Measurements from ENCODE around the gene UNC5B.

DNA sequence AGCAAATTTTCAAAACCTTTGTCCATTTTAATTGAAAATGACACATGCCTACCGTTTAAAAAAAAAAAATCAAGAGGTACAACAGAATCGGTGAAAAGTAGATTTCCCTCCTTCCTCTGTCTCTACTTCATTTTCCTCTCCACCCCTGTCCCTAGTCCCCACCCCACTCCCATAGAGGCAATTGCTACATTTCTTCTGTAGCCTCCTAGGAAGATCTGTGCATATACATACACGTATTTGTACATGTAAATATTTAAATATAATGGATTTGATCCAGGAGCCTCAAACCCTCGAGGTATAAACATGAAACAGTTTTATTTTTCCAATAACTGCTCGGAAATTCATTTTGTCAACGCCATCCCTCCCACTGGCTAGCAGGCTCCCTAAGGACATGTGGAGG, 92.5 kb downstream of the UNC5B start:
- TF ChIP-seq, protein P1, sequence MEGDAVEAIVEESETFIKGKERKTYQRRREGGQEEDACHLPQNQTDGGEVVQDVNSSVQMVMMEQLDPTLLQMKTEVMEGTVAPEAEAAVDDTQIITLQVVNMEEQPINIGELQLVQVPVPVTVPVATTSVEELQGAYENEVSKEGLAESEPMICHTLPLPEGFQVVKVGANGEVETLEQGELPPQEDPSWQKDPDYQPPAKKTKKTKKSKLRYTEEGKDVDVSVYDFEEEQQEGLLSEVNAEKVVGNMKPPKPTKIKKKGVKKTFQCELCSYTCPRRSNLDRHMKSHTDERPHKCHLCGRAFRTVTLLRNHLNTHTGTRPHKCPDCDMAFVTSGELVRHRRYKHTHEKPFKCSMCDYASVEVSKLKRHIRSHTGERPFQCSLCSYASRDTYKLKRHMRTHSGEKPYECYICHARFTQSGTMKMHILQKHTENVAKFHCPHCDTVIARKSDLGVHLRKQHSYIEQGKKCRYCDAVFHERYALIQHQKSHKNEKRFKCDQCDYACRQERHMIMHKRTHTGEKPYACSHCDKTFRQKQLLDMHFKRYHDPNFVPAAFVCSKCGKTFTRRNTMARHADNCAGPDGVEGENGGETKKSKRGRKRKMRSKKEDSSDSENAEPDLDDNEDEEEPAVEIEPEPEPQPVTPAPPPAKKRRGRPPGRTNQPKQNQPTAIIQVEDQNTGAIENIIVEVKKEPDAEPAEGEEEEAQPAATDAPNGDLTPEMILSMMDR (IDR thresholded peaks at IDR 0.05; ENCODE audit: insufficient read depth, low read length) = no peak
- TF ChIP-seq POLR2AphosphoS5 (IDR thresholded peaks at IDR 0.05; ENCODE audit: low read depth) = no peak
- TF ChIP-seq, protein P2, sequence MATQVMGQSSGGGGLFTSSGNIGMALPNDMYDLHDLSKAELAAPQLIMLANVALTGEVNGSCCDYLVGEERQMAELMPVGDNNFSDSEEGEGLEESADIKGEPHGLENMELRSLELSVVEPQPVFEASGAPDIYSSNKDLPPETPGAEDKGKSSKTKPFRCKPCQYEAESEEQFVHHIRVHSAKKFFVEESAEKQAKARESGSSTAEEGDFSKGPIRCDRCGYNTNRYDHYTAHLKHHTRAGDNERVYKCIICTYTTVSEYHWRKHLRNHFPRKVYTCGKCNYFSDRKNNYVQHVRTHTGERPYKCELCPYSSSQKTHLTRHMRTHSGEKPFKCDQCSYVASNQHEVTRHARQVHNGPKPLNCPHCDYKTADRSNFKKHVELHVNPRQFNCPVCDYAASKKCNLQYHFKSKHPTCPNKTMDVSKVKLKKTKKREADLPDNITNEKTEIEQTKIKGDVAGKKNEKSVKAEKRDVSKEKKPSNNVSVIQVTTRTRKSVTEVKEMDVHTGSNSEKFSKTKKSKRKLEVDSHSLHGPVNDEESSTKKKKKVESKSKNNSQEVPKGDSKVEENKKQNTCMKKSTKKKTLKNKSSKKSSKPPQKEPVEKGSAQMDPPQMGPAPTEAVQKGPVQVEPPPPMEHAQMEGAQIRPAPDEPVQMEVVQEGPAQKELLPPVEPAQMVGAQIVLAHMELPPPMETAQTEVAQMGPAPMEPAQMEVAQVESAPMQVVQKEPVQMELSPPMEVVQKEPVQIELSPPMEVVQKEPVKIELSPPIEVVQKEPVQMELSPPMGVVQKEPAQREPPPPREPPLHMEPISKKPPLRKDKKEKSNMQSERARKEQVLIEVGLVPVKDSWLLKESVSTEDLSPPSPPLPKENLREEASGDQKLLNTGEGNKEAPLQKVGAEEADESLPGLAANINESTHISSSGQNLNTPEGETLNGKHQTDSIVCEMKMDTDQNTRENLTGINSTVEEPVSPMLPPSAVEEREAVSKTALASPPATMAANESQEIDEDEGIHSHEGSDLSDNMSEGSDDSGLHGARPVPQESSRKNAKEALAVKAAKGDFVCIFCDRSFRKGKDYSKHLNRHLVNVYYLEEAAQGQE (IDR thresholded peaks at IDR 0.05; ENCODE audit: insufficient replicate concordance, low read depth) = no peak
- TF ChIP-seq GABPA (IDR thresholded peaks at IDR 0.05; ENCODE audit: low read depth) = no peak
- no peak for TF ChIP-seq SPI1 (IDR thresholded peaks at IDR 0.05; ENCODE audit: borderline replicate concordance, low read depth)
